Gastroesophageal sphincter (tissue), 4 donors: ENCODE measurements around the gene WSCD2. TPM values are rescaled to one million over a fixed set of nuclear protein-coding genes. Genes with fewer than 3 reads are reported as not detected.

Experiments used
- ATAC-seq: fragments of 150-250 bp; one replicate; pipeline ENCODE4 v1.9.1; 2016; ENCODE audit warnings: mild to moderate bottlenecking, moderate library complexity
- H3K27ac ChIP-seq, 4 donors: fragments of 200-600 bp; sonication (generic) in 3 of 4; 1 replicate in 3 of 4; 2 replicates in 1 of 4; pipeline ENCODE4 v1.5.1; 2016 to 2019
- H3K27me3 ChIP-seq: fragments of 200-600 bp; sonication (generic); one replicate; pipeline ENCODE4 v1.5.1; 2019
- H3K36me3 ChIP-seq, 2 donors: fragments of 200-600 bp; sonication (generic); one replicate each; pipeline ENCODE4 v1.5.1; 2019; ENCODE audit warnings: control low read depth in 1 of 2
- H3K4me1 ChIP-seq, 3 donors: fragments of 200-600 bp; sonication (generic); 1 replicate in 2 of 3; 2 replicates in 1 of 3; pipeline ENCODE4 v1.5.1; 2016 to 2019; ENCODE audit warnings: control low read depth in 2 of 3
- H3K4me3 ChIP-seq, 2 donors: fragments of 200-600 bp; sonication (generic); one replicate each; pipeline ENCODE4 v1.5.1; 2019; ENCODE audit warnings: mild to moderate bottlenecking in 1 of 2, moderate library complexity in 1 of 2
- H3K9me3 ChIP-seq, 3 donors: fragments of 200-600 bp; sonication (generic); one replicate each; pipeline ENCODE4 v1.5.1; 2017 to 2019; ENCODE audit warnings: control low read depth in 2 of 3
- CTCF ChIP-seq, 4 experiments: fragments of 200-600 bp in 2 of 4; fragments of 450-650 bp in 2 of 4; sonication (generic) in 1 of 4; IDR thresholded peaks; one replicate each; pipeline ENCODE4 v1.5.1; 2017 to 2019; ENCODE audit warnings: antibody characterized with exemption in 4 of 4, mild to moderate bottlenecking in 2 of 4, moderate library complexity in 2 of 4
- EP300 ChIP-seq: sonication (generic); formaldehyde crosslinking; IDR thresholded peaks from one replicate; pipeline ENCODE4 v1.6.1; 2017; ENCODE audit warnings: antibody characterized with exemption, mild to moderate bottlenecking
- POLR2A ChIP-seq, 2 donors: fragments of 450-650 bp; IDR thresholded peaks; one replicate each; pipeline ENCODE4 v1.6.1; 2017; ENCODE audit warnings: antibody characterized with exemption in 2 of 2, mild to moderate bottlenecking in 2 of 2, moderate library complexity in 1 of 2
- POLR2AphosphoS5 ChIP-seq: sonication (generic); formaldehyde crosslinking; IDR thresholded peaks from one replicate; pipeline ENCODE4 v1.6.1; 2017; ENCODE audit warnings: antibody characterized with exemption
- WGBS, 2 donors: methylation state at CpG; one replicate each; pipeline ENCODE4 v1.1.5; 2018; ENCODE audit warnings: low coverage in 1 of 2; 5-methylcytosine and 5-hydroxymethylcytosine counted together
- total RNA-seq, 4 donors: library from RNA; depleted of rRNA; stranded (reverse); fragments of >200 nt; gene quantifications; one replicate each; pipeline ENCODE4 v1.1.0, GENCODE V29; 2016

Gene WSCD2
- total RNA-seq, 4 donors from 2014 or later, result 5.0 to 86.1 (median 31.6) TPM

GRCh38 chr12:108204117-108204987 is 75.3 kb downstream of the WSCD2 start:
- H3K9me3 ChIP-seq, result no peaks in the 10 kb centered on the region
- H3K4me3 ChIP-seq, result no peak overlapping the region
- no peak overlapping the region for H3K27ac ChIP-seq
- ATAC-seq, result no peak
- TF ChIP-seq EP300, result no peak
- no peak for TF ChIP-seq POLR2A (IDR thresholded peaks at IDR 0.05)
- no peak for TF ChIP-seq POLR2AphosphoS5
- TF ChIP-seq CTCF (IDR thresholded peaks at IDR 0.05), result no peak
- no peaks in the 10 kb centered on the region for H3K4me1 ChIP-seq
- H3K36me3 ChIP-seq, result peaks cover 0 to 14% of the 10 kb centered on the region in 2 donors
- no peaks in the 10 kb centered on the region for H3K27me3 ChIP-seq
- WGBS, 2 donors, result 46 to 70% methylated on average over 2 to 3 of the region's 9 CpGs

GRCh38 chr12:108205864-108206263 is 76.8 kb downstream of the WSCD2 start:
- no CpG with 5 or more reads among the region's 1 CpG for WGBS, 2 donors
- no peaks in the 10 kb centered on the region for H3K27me3 ChIP-seq

GRCh38 chr12:108207791-108208730 is 79.0 kb downstream of the WSCD2 start:
- Histone ChIP-seq H3K4me1 (no peaks in the 10 kb centered on the region), H3K27ac (no peak overlapping the region), H3K27me3 (no peaks in the 10 kb centered on the region), H3K9me3 (no peaks in the 10 kb centered on the region), H3K4me3 (no peak overlapping the region), H3K36me3 (peaks cover 0 to 32% of the 10 kb centered on the region in 2 donors)
- TF ChIP-seq CTCF (IDR thresholded peaks at IDR 0.05) (no peak), EP300 (no peak), POLR2A (IDR thresholded peaks at IDR 0.05) (no peak), POLR2AphosphoS5 (no peak)
- no peak for ATAC-seq
- WGBS, 2 donors, result 29 to 38% methylated on average over 2 to 3 of the region's 3 CpGs

More at GRCh38 chr12:108205864-108206263, 76.8 kb downstream of the WSCD2 start:
- Histone ChIP-seq H3K9me3 (no peaks in the 10 kb centered on the region), H3K4me1 (no peaks in the 10 kb centered on the region), H3K27ac (no peak overlapping the region), H3K4me3 (no peak overlapping the region), H3K36me3 (peaks cover 0 to 27% of the 10 kb centered on the region in 2 donors)
- no peak for ATAC-seq
- TF ChIP-seq CTCF (IDR thresholded peaks at IDR 0.05) (no peak), POLR2A (IDR thresholded peaks at IDR 0.05) (no peak), EP300 (no peak), POLR2AphosphoS5 (no peak)

- no peaks in the 10 kb centered on the region for H3K9me3 ChIP-seq
- WGBS, 2 donors, result 70% methylated on average over 3 of the region's 22 CpGs; no CpG with 5 or more reads in 1 of the 2 donors
- peaks cover 0 to 42% of the 10 kb centered on the region in 2 donors for H3K36me3 ChIP-seq
- no peaks in the 10 kb centered on the region for H3K4me1 ChIP-seq
- no peak overlapping the region for H3K27ac ChIP-seq
- no peak overlapping the region for H3K4me3 ChIP-seq
- no peak for ATAC-seq
- no peaks in the 10 kb centered on the region for H3K27me3 ChIP-seq
- no peak for TF ChIP-seq EP300
- no peak for TF ChIP-seq CTCF (IDR thresholded peaks at IDR 0.05)
- no peak for TF ChIP-seq POLR2A (IDR thresholded peaks at IDR 0.05)
- no peak for TF ChIP-seq POLR2AphosphoS5
Measured at GRCh38 chr12:108210001-108210400, 80.9 kb downstream of the WSCD2 start.
